ENCODE results near the gene LRRC40.

Gene LRRC40

GRCh38 chr1:70103770-70104169, 101.6 kb downstream of the LRRC40 start:
- DNase-seq, result no peak

- no peak for DNase-seq
These were observed 103.6 kb downstream of the LRRC40 start for GRCh38 chr1:70101774-70102173.

- no peak for DNase-seq
These were observed 104.1 kb downstream of the LRRC40 start for GRCh38 chr1:70101231-70101630.

Measured in SHP77 (cell line).